Mesenchymal stem cell (in vitro differentiated cells and primary cell): ENCODE results near the gene NCR2.

Source experiments
- DNase-seq: peaks from one replicate; pipeline ENCODE4 v3.0.0-alpha.2; 2013
- H2AFZ ChIP-seq: one replicate; pipeline ENCODE4 v1.6.1; 2013; ENCODE audit warnings: low read depth, mild to moderate bottlenecking, control low read depth, inconsistent platforms, low read length, moderate library complexity
- H2AK5ac ChIP-seq: 2 replicates; pipeline ENCODE4 v1.6.1; 2013; ENCODE audit warnings: low read length, moderate library complexity, mild to moderate bottlenecking, inconsistent platforms; ENCODE audit not compliant: severe bottlenecking
- H2BK120ac ChIP-seq: one replicate; pipeline ENCODE4 v1.6.1; 2013; ENCODE audit warnings: low read depth, mild to moderate bottlenecking, inconsistent platforms, low read length, moderate library complexity
- H2BK12ac ChIP-seq, 2 experiments: one replicate each; pipeline ENCODE4 v1.6.1; 2013; ENCODE audit warnings: inconsistent platforms in 2 of 2, low read length in 2 of 2, mild to moderate bottlenecking in 2 of 2, moderate library complexity in 2 of 2, control low read depth in 1 of 2
- H2BK15ac ChIP-seq: one replicate; pipeline ENCODE4 v1.6.1; 2013; ENCODE audit warnings: mild to moderate bottlenecking, low read depth, inconsistent platforms; ENCODE audit not compliant: poor library complexity, severe bottlenecking
- H2BK5ac ChIP-seq: 2 replicates; pipeline ENCODE4 v1.6.1; 2013; ENCODE audit warnings: low read depth, mild to moderate bottlenecking, low read length, control low read depth, inconsistent platforms; ENCODE audit not compliant: poor library complexity, severe bottlenecking
- H3K14ac ChIP-seq, 2 experiments: one replicate each; pipeline ENCODE4 v1.6.1; 2013; ENCODE audit warnings: inconsistent platforms in 2 of 2, low read length in 2 of 2, control low read depth in 1 of 2, mild to moderate bottlenecking in 1 of 2, moderate library complexity in 1 of 2
- H3K18ac ChIP-seq, 2 experiments: one replicate each; pipeline ENCODE4 v1.6.1; 2013; ENCODE audit warnings: inconsistent platforms in 2 of 2, low read length in 2 of 2, control low read depth in 1 of 2, low read depth in 1 of 2, mild to moderate bottlenecking in 1 of 2
- H3K23ac ChIP-seq, 2 experiments: one replicate each; pipeline ENCODE4 v1.6.1; 2013; ENCODE audit warnings: inconsistent platforms in 2 of 2, low read length in 2 of 2, mild to moderate bottlenecking in 2 of 2, moderate library complexity in 2 of 2, control low read depth in 1 of 2
- H3K27ac ChIP-seq: 2 replicates; pipeline ENCODE4 v1.5.1; 2013; ENCODE audit warnings: mild to moderate bottlenecking, moderate library complexity, low read length, control low read depth, inconsistent platforms; ENCODE audit not compliant: poor library complexity, severe bottlenecking
- H3K27me3 ChIP-seq, 2 experiments: 2 replicates each; pipeline versions ENCODE4 v1.6.1 to v1.7.0; 2013; ENCODE audit warnings: low read length in 2 of 2, mild to moderate bottlenecking in 2 of 2, moderate library complexity in 2 of 2, control low read depth in 1 of 2, inconsistent platforms in 1 of 2; ENCODE audit not compliant: control insufficient read depth in 1 of 2, insufficient read depth in 1 of 2
- H3K36me3 ChIP-seq, 2 experiments: 2 replicates each; pipeline versions ENCODE4 v1.6.1 to v1.7.0; 2013; ENCODE audit warnings: low read length in 2 of 2, control low read depth in 1 of 2, inconsistent platforms in 1 of 2, low read depth in 1 of 2, mild to moderate bottlenecking in 1 of 2; ENCODE audit not compliant: insufficient read depth in 2 of 2, control insufficient read depth in 1 of 2
- H3K4ac ChIP-seq, 2 experiments: one replicate each; pipeline ENCODE4 v1.6.1; 2013; ENCODE audit warnings: inconsistent platforms in 2 of 2, low read length in 2 of 2, mild to moderate bottlenecking in 2 of 2, moderate library complexity in 2 of 2, control low read depth in 1 of 2, low read depth in 1 of 2
- H3K4me1 ChIP-seq: 2 replicates; pipeline ENCODE4 v1.6.1; 2013; ENCODE audit warnings: low read depth, low read length, control low read depth; ENCODE audit not compliant: control insufficient read depth, insufficient read depth
- H3K4me2 ChIP-seq: 2 replicates; pipeline ENCODE4 v1.6.1; 2013; ENCODE audit warnings: low read length, mild to moderate bottlenecking, inconsistent platforms; ENCODE audit not compliant: poor library complexity, severe bottlenecking
- H3K4me3 ChIP-seq, 2 experiments: 2 replicates each; pipeline versions ENCODE4 v1.5.1 to v1.7.0; 2013; ENCODE audit warnings: low read length in 2 of 2, mild to moderate bottlenecking in 2 of 2, control low read depth in 1 of 2, low read depth in 1 of 2; ENCODE audit not compliant: insufficient read depth in 1 of 2
- H3K79me1 ChIP-seq: replicated peaks from 2 replicates; pipeline ENCODE4 v1.6.1; 2013; ENCODE audit warnings: mild to moderate bottlenecking, control low read depth, low read length, inconsistent platforms; ENCODE audit not compliant: poor library complexity, severe bottlenecking
- H3K9ac ChIP-seq: 2 replicates; pipeline ENCODE4 v1.7.0; 2013; ENCODE audit warnings: mild to moderate bottlenecking, low read length, moderate library complexity
- H3K9me3 ChIP-seq: 2 replicates; pipeline ENCODE4 v1.7.0; 2013; ENCODE audit warnings: mild to moderate bottlenecking, low read length; ENCODE audit not compliant: control insufficient read depth
- H4K8ac ChIP-seq: one replicate; pipeline ENCODE4 v1.6.1; 2013; ENCODE audit warnings: inconsistent platforms, mild to moderate bottlenecking, low read length, moderate library complexity
- H4K91ac ChIP-seq: one replicate; pipeline ENCODE4 v1.6.1; 2013; ENCODE audit warnings: mild to moderate bottlenecking, low read length, inconsistent platforms
- WGBS: methylation state at CpG from one replicate; pipeline ENCODE4 v1.1.7; 2013; ENCODE audit warnings: mixed read lengths; 5-methylcytosine and 5-hydroxymethylcytosine counted together

NCR2 gene

GRCh38 chr6:41373919-41374617, 38.7 kb downstream of the NCR2 start:
- no peaks in the 10 kb centered on the region for H3K36me3 ChIP-seq
- H3K4me1 ChIP-seq, result peaks cover 43% of the 10 kb centered on the region
- peak; percentile 22 for DNase-seq
- peaks cover 95 to 98% of the 10 kb centered on the region in 2 experiments for H3K27me3 ChIP-seq
- H3K4me2 ChIP-seq, result peak overlapping the region; percentile 35
- no peak overlapping the region for H2AK5ac ChIP-seq
- peak overlapping the region in 1 of 2 experiments; percentile 31 for H2BK12ac ChIP-seq
- no peaks in the 10 kb centered on the region for H3K9me3 ChIP-seq
- WGBS, result under 1% methylated on average over 65 of the region's 65 CpGs
- peak overlapping the region; percentile 61 for H2BK15ac ChIP-seq
- no peak overlapping the region for H3K18ac ChIP-seq
- no peak overlapping the region for H3K9ac ChIP-seq
- no peak overlapping the region for H4K91ac ChIP-seq
- no peak overlapping the region for H2BK120ac ChIP-seq
- no peak overlapping the region for H2AFZ ChIP-seq
- no peak overlapping the region for H2BK5ac ChIP-seq
- no peak overlapping the region for H4K8ac ChIP-seq
- H3K4ac ChIP-seq, result no peak overlapping the region
- no peak overlapping the region for H3K14ac ChIP-seq
- no peak overlapping the region for H3K4me3 ChIP-seq
- no peaks in the 10 kb centered on the region for H3K79me1 ChIP-seq
- H3K23ac ChIP-seq, result peak overlapping the region in 1 of 2 experiments; percentile 57
- no peak overlapping the region for H3K27ac ChIP-seq

GRCh38 chr6:41374618-41375590, 39.5 kb downstream of the NCR2 start:
- H3K27me3 ChIP-seq, result peaks cover 87 to 95% of the 10 kb centered on the region in 2 experiments
- no peak overlapping the region for H2AK5ac ChIP-seq
- peak overlapping the region; percentile 14 for H3K4me2 ChIP-seq
- H3K4ac ChIP-seq, result no peak overlapping the region
- H3K9ac ChIP-seq, result no peak overlapping the region
- H3K79me1 ChIP-seq, result no peaks in the 10 kb centered on the region
- H3K9me3 ChIP-seq, result no peaks in the 10 kb centered on the region
- no peak overlapping the region for H4K91ac ChIP-seq
- H2BK12ac ChIP-seq, result no peak overlapping the region
- no peak overlapping the region for H3K27ac ChIP-seq
- H2BK120ac ChIP-seq, result no peak overlapping the region
- peak; percentile 6 for DNase-seq
- no peak overlapping the region for H4K8ac ChIP-seq
- WGBS, result under 1% methylated on average over 28 of the region's 46 CpGs
- no peak overlapping the region for H2AFZ ChIP-seq
- H3K36me3 ChIP-seq, result no peaks in the 10 kb centered on the region
- no peak overlapping the region for H3K23ac ChIP-seq
- peaks cover 41% of the 10 kb centered on the region for H3K4me1 ChIP-seq
- peak overlapping the region; percentile 61 for H2BK15ac ChIP-seq
- H3K4me3 ChIP-seq, result no peak overlapping the region
- H3K14ac ChIP-seq, result no peak overlapping the region
- H3K18ac ChIP-seq, result no peak overlapping the region
- H2BK5ac ChIP-seq, result no peak overlapping the region

DNA sequence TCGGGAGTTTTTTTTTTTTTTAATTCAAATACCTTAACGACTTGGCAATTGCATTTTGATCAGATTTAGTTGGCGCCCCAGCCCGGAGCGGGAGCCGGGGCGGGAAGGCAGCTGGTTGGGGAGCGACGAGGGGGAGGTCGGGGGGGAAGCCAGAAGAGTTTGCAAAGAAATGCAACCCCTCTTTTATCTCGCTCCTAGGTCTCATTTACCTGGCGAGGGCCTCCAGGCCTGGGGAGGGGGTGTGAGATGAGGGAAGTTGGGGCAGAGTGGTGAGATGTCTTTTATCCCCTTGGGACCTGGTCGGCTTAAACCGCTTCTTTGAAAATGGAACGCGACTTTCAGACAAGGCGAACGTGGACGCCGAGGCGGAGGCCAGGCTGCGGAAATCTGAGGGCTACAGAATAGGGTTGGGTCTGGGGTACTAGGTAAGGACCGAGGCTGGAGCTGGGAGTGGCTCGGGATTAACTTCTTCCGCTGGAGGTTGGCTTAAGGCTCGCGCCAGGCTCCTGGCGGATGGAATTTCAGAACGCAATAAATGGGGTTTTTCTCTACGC, 40.3 kb downstream of the NCR2 start:
- Histone ChIP-seq H2BK12ac (no peak overlapping the region), H3K27ac (no peak overlapping the region), H3K36me3 (no peaks in the 10 kb centered on the region), H3K79me1 (no peaks in the 10 kb centered on the region), H3K9ac (no peak overlapping the region), H3K4me3 (no peak overlapping the region), H3K4me2 (no peak overlapping the region), H2BK5ac (no peak overlapping the region), H2AK5ac (no peak overlapping the region), H3K4ac (no peak overlapping the region), H3K27me3 (peaks cover 84 to 92% of the 10 kb centered on the region in 2 experiments), H3K23ac (no peak overlapping the region), H2BK120ac (no peak overlapping the region), H2BK15ac (no peak overlapping the region), H3K14ac (no peak overlapping the region), H2AFZ (no peak overlapping the region), H3K4me1 (peaks cover 41% of the 10 kb centered on the region), H4K91ac (no peak overlapping the region), H3K18ac (no peak overlapping the region), H4K8ac (no peak overlapping the region), H3K9me3 (no peaks in the 10 kb centered on the region)
- DNase-seq, result no peak
- WGBS, result 5% methylated on average over 28 of the region's 30 CpGs

DNA sequence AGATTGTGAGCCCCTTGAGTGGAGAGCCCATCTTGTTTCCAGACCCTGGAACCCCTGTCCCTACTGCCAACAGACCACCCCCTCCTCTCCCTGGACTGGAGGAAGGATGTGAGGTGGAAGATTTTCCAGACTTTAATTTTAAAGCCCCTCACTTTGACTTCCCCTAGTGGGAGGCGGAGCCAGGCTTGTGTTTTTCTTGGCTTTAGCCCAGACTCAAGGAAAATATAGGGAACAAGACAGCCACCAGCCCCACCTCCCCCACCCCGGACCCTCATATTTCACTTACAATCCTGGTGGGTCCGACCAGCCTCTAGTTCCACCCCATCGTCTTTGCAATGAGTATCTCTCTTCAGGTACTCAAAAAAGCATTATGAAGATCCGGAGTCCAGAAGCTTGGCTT, 40.8 kb downstream of the NCR2 start:
- no peaks in the 10 kb centered on the region for H3K79me1 ChIP-seq
- no peak overlapping the region for H2BK12ac ChIP-seq
- DNase-seq, result no peak
- peaks cover 79 to 92% of the 10 kb centered on the region in 2 experiments for H3K27me3 ChIP-seq
- no peak overlapping the region for H2BK120ac ChIP-seq
- peaks cover 41% of the 10 kb centered on the region for H3K4me1 ChIP-seq
- H2AFZ ChIP-seq, result no peak overlapping the region
- no peak overlapping the region for H3K18ac ChIP-seq
- no peak overlapping the region for H3K4me2 ChIP-seq
- H3K4ac ChIP-seq, result no peak overlapping the region
- no peak overlapping the region for H3K14ac ChIP-seq
- no peaks in the 10 kb centered on the region for H3K9me3 ChIP-seq
- H2BK15ac ChIP-seq, result no peak overlapping the region
- H3K36me3 ChIP-seq, result no peaks in the 10 kb centered on the region
- H2AK5ac ChIP-seq, result no peak overlapping the region
- no peak overlapping the region for H3K23ac ChIP-seq
- H3K4me3 ChIP-seq, result no peak overlapping the region
- WGBS, result 53% methylated on average over 5 of the region's 5 CpGs
- no peak overlapping the region for H4K8ac ChIP-seq
- H4K91ac ChIP-seq, result no peak overlapping the region
- H3K27ac ChIP-seq, result no peak overlapping the region
- no peak overlapping the region for H3K9ac ChIP-seq
- H2BK5ac ChIP-seq, result no peak overlapping the region
